GM12872 (cell line): Measurements from ENCODE around the gene ANAPC5.

Source experiments
- CTCF ChIP-seq: IDR thresholded peaks from 3 replicates; pipeline ENCODE4 v1.5.1; 2011; ENCODE audit warnings: low read depth, mild to moderate bottlenecking, low read length, moderate library complexity; ENCODE audit not compliant: insufficient read depth

Gene ANAPC5

GRCh38 chr12:121373755-121374154 lies 21.5 kb upstream of the ANAPC5 start:
- no peak for TF ChIP-seq CTCF

GRCh38 chr12:121371404-121371803 lies 19.2 kb upstream of the ANAPC5 start:
- no peak for TF ChIP-seq CTCF

GRCh38 chr12:121366063-121366459 lies 13.8 kb upstream of the ANAPC5 start:
- TF ChIP-seq CTCF = no peak

- TF ChIP-seq CTCF = no peak
Measured at GRCh38 chr12:121365416-121366062, 13.3 kb upstream of the ANAPC5 start.

GRCh38 chr12:121364683-121365121 lies 12.5 kb upstream of the ANAPC5 start:
- TF ChIP-seq CTCF = no peak

GRCh38 chr12:121358073-121358472 lies 5.9 kb upstream of the ANAPC5 start:
- TF ChIP-seq CTCF = no peak

- TF ChIP-seq CTCF = no peak
Measured at GRCh38 chr12:121357331-121357730, 5.1 kb upstream of the ANAPC5 start.
